Thymus (tissue), 11 donors: ENCODE measurements around the gene CD40. TPM values are rescaled to one million over a fixed set of nuclear protein-coding genes. Genes with fewer than 3 reads are reported as not detected.

ENCODE experiments used
- DNase-seq, 9 donors: peaks; one replicate each; pipeline ENCODE4 v3.0.0-alpha.2; 2013; ENCODE audit warnings: low spot score in 9 of 9, low read depth in 6 of 9, missing footprints in 1 of 9
- H3K27ac ChIP-seq, 2 donors: one replicate each; pipeline ENCODE4 v1.5.1; 2013; ENCODE audit warnings: control low read depth in 1 of 2, low read depth in 1 of 2, low read length in 1 of 2, mild to moderate bottlenecking in 1 of 2, moderate library complexity in 1 of 2
- H3K27me3 ChIP-seq, 2 donors: one replicate each; pipeline ENCODE4 v1.5.1; 2013; ENCODE audit warnings: low read length in 1 of 2; ENCODE audit not compliant: control insufficient read depth in 2 of 2, insufficient read depth in 1 of 2
- H3K36me3 ChIP-seq, 2 donors: one replicate each; pipeline ENCODE4 v1.5.1; 2013; ENCODE audit warnings: low read length in 1 of 2, mild to moderate bottlenecking in 1 of 2, moderate library complexity in 1 of 2; ENCODE audit not compliant: control insufficient read depth in 2 of 2, insufficient read depth in 2 of 2
- H3K4me1 ChIP-seq, 2 donors: one replicate each; pipeline ENCODE4 v1.5.1; 2013; ENCODE audit warnings: low read length in 2 of 2; ENCODE audit not compliant: control insufficient read depth in 2 of 2, insufficient read depth in 2 of 2
- H3K4me3 ChIP-seq, 2 donors: one replicate each; pipeline ENCODE4 v1.5.1; 2013; ENCODE audit warnings: low read length in 2 of 2, control low read depth in 1 of 2, mild to moderate bottlenecking in 1 of 2
- H3K9me3 ChIP-seq, 2 donors: one replicate each; pipeline ENCODE4 v1.5.1; 2013; ENCODE audit warnings: low read length in 1 of 2, mild to moderate bottlenecking in 1 of 2; ENCODE audit not compliant: control insufficient read depth in 2 of 2, insufficient read depth in 1 of 2
- WGBS: extraction: QIAGEN DNeasy Blood & Tissue Kit; methylation state at CpG from one replicate; pipeline ENCODE4 v1.1.7; 2013; 5-methylcytosine and 5-hydroxymethylcytosine counted together
- polyA plus RNA-seq: library from polyadenylated mRNA; stranded (reverse); fragments of 200-250 nt; gene quantifications from one replicate; pipeline ENCODE4 v1.2.3, GENCODE V29; 2013
- total RNA-seq: library from RNA; stranded (reverse); fragments of 120-200 nt; gene quantifications from one replicate; pipeline ENCODE4 v1.2.4, GENCODE V29; 2013
- donor health status: healthy.

Gene CD40
- total and polyA plus RNA-seq, 2 donors: 22.8 to 30.6 TPM

GRCh38 chr20:46126440-46127056 lies 8.4 kb downstream of the CD40 start:
- Histone ChIP-seq H3K27me3 (peaks cover 0 to 16% of the 10 kb centered on the region in 2 donors), H3K9me3 (no peaks in the 10 kb centered on the region), H3K4me3 (no peak overlapping the region), H3K36me3 (no peaks in the 10 kb centered on the region), H3K27ac (no peak overlapping the region), H3K4me1 (no peaks in the 10 kb centered on the region)
- 93% methylated on average over 5 of the region's 5 CpGs for WGBS
- DNase-seq: no peak

DNA sequence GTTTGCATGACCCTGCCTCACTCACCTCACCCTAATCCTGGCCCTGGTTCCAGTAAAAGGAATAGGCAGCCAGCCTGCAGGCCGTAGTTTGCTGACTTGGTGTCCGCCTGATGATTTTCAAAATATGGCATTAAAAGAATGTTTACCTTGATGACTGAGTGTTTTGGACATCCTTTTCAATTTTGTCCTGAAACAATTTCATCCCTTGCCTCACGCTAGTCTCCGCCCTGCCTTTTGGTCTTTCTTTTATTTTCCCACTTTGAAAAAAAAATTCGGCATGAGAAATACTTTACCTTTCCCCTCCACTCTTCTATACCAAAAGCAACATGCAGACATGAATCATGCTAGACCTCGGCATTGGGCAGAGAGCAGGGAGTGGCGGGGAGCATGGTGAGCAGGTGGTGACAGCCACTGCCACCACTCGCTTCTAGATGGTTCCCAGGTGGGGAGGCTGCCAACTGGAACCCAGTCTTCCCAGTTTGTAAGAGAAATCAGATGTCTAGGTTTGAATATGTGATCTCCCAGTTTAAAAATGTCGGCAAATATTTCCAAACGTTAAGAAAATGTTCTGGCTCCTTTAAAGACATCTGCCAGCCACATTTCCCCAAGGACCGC lies 9.4 kb downstream of the CD40 start:
- H3K27ac ChIP-seq: no peak overlapping the region
- 95% methylated on average over 11 of the region's 11 CpGs for WGBS
- H3K4me3 ChIP-seq: no peak overlapping the region
- no peaks in the 10 kb centered on the region for H3K4me1 ChIP-seq
- H3K27me3 ChIP-seq: peaks cover 0 to 18% of the 10 kb centered on the region in 2 donors
- no peaks in the 10 kb centered on the region for H3K9me3 ChIP-seq
- no peaks in the 10 kb centered on the region for H3K36me3 ChIP-seq
- DNase-seq: no peak

DNA sequence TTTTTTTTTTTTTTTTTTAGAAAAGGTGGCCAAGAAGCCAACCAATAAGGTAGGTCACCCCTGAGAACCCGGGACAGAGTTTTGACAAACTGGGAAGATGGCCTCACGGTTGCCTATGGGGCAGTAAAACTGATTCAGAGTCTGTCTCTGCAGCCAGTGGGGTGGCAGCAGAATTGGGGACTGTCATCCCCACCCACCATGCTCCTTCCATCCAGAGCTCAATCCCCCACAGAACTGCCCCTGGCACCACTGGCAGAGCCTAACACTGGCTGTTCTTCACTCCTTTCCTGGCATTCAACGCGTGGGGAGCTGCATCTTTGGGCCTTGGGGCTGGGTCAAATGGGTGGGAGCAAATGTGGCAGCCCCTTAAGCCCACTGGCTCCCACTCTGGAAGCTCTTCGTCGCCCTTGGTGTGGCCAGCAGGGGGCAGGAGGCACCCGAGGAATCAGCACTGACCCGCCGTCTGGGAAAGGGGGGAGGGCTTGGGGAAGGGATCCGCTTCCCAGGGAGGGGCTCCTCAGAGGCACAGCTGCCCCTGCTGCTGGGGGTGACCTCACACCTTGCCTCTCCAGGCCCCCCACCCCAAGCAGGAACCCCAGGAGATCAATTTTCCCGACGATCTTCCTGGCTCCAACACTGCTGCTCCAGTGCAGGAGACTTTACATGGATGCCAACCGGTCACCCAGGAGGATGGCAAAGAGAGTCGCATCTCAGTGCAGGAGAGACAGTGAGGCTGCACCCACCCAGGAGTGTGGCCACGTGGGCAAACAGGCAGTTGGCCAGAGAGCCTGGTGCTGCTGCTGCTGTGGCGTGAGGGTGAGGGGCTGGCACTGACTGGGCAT lies 10.4 kb downstream of the CD40 start:
- H3K27me3 ChIP-seq: peaks cover 0 to 22% of the 10 kb centered on the region in 2 donors
- no peaks in the 10 kb centered on the region for H3K36me3 ChIP-seq
- H3K4me1 ChIP-seq: no peaks in the 10 kb centered on the region
- 79% methylated on average over 16 of the region's 16 CpGs for WGBS
- DNase-seq: no peak
- no peaks in the 10 kb centered on the region for H3K9me3 ChIP-seq
- H3K27ac ChIP-seq: no peak overlapping the region
- no peak overlapping the region for H3K4me3 ChIP-seq

- Histone ChIP-seq H3K9me3 (no peaks in the 10 kb centered on the region), H3K27me3 (peaks cover 0 to 26% of the 10 kb centered on the region in 2 donors), H3K4me3 (no peak overlapping the region), H3K27ac (no peak overlapping the region), H3K36me3 (no peaks in the 10 kb centered on the region), H3K4me1 (no peaks in the 10 kb centered on the region)
- WGBS: 53% methylated on average over 5 of the region's 5 CpGs
- no peak for DNase-seq
Observed at GRCh38 chr20:46129955-46130481, 11.9 kb downstream of the CD40 start.

DNA sequence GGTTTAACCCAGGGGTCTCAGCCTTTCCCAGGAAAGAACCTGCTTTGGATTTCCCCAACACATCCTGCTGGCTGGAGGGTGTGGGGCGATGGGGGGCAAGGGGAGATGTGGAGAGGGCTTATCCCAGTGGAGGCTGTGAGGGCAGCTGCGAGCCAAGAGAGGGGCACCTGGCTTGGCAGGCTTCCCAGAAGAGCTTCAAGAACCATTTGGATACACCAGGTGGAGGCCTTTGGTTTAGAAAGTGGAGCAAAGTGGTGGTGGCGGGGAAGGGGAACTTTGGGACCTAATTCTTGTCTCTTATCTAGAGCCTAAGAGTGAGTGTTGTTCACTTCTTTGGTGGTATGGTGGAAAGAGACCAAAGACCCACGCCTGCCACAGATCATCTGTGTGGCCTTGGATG lies 12.4 kb downstream of the CD40 start:
- Histone ChIP-seq H3K4me1 (no peaks in the 10 kb centered on the region), H3K36me3 (no peaks in the 10 kb centered on the region), H3K4me3 (no peak overlapping the region), H3K27me3 (peaks cover 0 to 27% of the 10 kb centered on the region in 2 donors), H3K9me3 (no peaks in the 10 kb centered on the region), H3K27ac (no peak overlapping the region)
- DNase-seq: no peak
- 64% methylated on average over 4 of the region's 4 CpGs for WGBS

- H3K4me1 ChIP-seq: no peaks in the 10 kb centered on the region
- no peak overlapping the region for H3K4me3 ChIP-seq
- no peaks in the 10 kb centered on the region for H3K36me3 ChIP-seq
- peaks cover 0 to 35% of the 10 kb centered on the region in 2 donors for H3K27me3 ChIP-seq
- H3K9me3 ChIP-seq: no peaks in the 10 kb centered on the region
- H3K27ac ChIP-seq: no peak overlapping the region
- no peak for DNase-seq
- WGBS: 59% methylated on average over 6 of the region's 6 CpGs
Observed at GRCh38 chr20:46131396-46131795, 13.3 kb downstream of the CD40 start.

DNA sequence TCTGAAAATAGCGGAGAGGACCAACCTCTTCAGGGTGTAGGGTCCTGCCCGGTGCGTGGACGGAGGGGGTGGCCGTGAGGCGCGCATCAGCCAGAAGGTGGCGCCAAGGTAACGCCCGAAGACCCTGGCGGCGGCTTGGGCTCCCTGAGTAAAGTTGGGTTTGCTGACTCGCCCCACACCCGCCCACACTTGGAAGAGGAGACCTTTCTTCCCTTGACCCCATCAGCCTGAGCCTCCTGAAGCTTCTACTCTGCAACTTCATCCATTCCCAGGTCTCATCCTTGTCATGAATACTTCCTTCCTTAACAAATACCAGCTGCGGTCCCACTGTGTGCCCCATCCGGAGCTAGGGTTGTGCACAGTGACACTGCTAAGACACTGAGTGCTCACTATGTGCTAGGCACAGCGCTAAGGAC lies 14.6 kb downstream of the CD40 start:
- H3K4me1 ChIP-seq: no peaks in the 10 kb centered on the region
- no peak overlapping the region for H3K4me3 ChIP-seq
- peak in 7 of 9 donors; percentile 12 to 59 (median 26) for DNase-seq
- no peaks in the 10 kb centered on the region for H3K9me3 ChIP-seq
- 19% methylated on average over 17 of the region's 17 CpGs for WGBS
- H3K27me3 ChIP-seq: peaks cover 0 to 38% of the 10 kb centered on the region in 2 donors
- no peak overlapping the region for H3K27ac ChIP-seq
- no peaks in the 10 kb centered on the region for H3K36me3 ChIP-seq

GRCh38 chr20:46133886-46134654 lies 16.0 kb downstream of the CD40 start:
- 92% methylated on average over 11 of the region's 11 CpGs for WGBS
- H3K4me3 ChIP-seq: no peak overlapping the region
- no peaks in the 10 kb centered on the region for H3K9me3 ChIP-seq
- no peak overlapping the region for H3K27ac ChIP-seq
- peaks cover 0 to 36% of the 10 kb centered on the region in 2 donors for H3K27me3 ChIP-seq
- no peak for DNase-seq
- peaks cover 0 to 6% of the 10 kb centered on the region in 2 donors for H3K4me1 ChIP-seq
- no peaks in the 10 kb centered on the region for H3K36me3 ChIP-seq
